ENCODE measurements around the gene CREBZF. TPM values are rescaled to one million over a fixed set of nuclear protein-coding genes. Genes with fewer than 3 reads are reported as not detected.

The CREBZF gene
- polyA plus RNA-seq, 1 donor from 2014 or later = 264 TPM

DNA sequence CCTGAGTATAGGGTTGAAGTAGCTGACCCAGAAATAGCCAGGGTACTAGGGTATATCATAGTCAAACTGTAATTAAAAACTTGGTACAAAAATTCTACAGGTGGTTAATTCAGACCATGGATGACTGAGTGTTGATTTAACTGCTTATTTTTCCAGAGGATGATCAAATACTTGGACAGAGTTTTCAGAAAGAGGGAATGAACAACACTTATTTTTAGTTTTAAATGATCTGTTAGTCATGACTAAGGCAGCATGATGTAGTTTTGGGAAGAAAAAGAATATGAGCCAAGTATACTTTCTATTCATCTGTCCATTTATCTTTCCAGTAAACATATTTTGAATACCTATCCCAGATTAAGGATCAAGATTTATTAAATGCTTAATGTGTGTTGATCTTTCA is 40.9 kb upstream of the CREBZF start:
- no peak overlapping the region for H3K9ac ChIP-seq (ENCODE audit: low read length)
- no peak overlapping the region for H3K27ac ChIP-seq (ENCODE audit: low read length)

DNA sequence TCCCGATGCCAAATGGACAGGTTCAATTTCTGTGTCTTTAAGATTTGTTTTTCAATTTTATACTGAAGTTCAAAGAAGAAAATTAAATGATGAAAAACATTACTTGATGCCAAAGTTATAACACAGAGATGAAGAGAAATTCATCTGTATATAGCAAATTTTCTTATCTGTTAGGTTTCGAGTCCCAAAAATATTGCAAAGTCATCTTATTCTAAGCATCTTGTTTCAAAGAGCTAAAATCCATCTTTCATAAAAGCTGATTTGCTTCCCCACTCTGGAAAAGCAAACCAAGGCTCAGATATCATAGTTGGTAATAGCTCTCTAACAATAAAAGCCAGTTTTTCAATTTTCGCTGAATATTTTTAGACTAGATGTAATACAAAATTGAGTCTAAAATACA is 40.0 kb upstream of the CREBZF start:
- H3K9me3 ChIP-seq (ENCODE audit: low read length) = no peaks in the 10 kb centered on the region
- H3K27ac ChIP-seq (ENCODE audit: low read length) = no peak overlapping the region
- no peak overlapping the region for H2AFZ ChIP-seq (ENCODE audit: low read depth, low read length)
- TF ChIP-seq, protein P1, sequence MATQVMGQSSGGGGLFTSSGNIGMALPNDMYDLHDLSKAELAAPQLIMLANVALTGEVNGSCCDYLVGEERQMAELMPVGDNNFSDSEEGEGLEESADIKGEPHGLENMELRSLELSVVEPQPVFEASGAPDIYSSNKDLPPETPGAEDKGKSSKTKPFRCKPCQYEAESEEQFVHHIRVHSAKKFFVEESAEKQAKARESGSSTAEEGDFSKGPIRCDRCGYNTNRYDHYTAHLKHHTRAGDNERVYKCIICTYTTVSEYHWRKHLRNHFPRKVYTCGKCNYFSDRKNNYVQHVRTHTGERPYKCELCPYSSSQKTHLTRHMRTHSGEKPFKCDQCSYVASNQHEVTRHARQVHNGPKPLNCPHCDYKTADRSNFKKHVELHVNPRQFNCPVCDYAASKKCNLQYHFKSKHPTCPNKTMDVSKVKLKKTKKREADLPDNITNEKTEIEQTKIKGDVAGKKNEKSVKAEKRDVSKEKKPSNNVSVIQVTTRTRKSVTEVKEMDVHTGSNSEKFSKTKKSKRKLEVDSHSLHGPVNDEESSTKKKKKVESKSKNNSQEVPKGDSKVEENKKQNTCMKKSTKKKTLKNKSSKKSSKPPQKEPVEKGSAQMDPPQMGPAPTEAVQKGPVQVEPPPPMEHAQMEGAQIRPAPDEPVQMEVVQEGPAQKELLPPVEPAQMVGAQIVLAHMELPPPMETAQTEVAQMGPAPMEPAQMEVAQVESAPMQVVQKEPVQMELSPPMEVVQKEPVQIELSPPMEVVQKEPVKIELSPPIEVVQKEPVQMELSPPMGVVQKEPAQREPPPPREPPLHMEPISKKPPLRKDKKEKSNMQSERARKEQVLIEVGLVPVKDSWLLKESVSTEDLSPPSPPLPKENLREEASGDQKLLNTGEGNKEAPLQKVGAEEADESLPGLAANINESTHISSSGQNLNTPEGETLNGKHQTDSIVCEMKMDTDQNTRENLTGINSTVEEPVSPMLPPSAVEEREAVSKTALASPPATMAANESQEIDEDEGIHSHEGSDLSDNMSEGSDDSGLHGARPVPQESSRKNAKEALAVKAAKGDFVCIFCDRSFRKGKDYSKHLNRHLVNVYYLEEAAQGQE (IDR thresholded peaks at IDR 0.05; ENCODE audit: borderline replicate concordance) = no peak
- TF ChIP-seq SMC3 (conservative IDR thresholded peaks at IDR 0.05; ENCODE audit: poor library complexity) (no peak), RAD21 (conservative IDR thresholded peaks at IDR 0.05) (no peak), POLR2AphosphoS5 (IDR thresholded peaks at IDR 0.05) (no peak), MXI1 (conservative IDR thresholded peaks at IDR 0.05; ENCODE audit: poor library complexity, severe bottlenecking) (no peak), TAF1 (IDR thresholded peaks at IDR 0.05; ENCODE audit: low read depth) (no peak), EZH2 (IDR thresholded peaks at IDR 0.05; ENCODE audit: borderline replicate concordance, insufficient read depth, low read length, poor library complexity, severe bottlenecking) (no peak), EP300 (conservative IDR thresholded peaks at IDR 0.05; ENCODE audit: poor library complexity, severe bottlenecking) (no peak)
- TF ChIP-seq, protein P2, sequence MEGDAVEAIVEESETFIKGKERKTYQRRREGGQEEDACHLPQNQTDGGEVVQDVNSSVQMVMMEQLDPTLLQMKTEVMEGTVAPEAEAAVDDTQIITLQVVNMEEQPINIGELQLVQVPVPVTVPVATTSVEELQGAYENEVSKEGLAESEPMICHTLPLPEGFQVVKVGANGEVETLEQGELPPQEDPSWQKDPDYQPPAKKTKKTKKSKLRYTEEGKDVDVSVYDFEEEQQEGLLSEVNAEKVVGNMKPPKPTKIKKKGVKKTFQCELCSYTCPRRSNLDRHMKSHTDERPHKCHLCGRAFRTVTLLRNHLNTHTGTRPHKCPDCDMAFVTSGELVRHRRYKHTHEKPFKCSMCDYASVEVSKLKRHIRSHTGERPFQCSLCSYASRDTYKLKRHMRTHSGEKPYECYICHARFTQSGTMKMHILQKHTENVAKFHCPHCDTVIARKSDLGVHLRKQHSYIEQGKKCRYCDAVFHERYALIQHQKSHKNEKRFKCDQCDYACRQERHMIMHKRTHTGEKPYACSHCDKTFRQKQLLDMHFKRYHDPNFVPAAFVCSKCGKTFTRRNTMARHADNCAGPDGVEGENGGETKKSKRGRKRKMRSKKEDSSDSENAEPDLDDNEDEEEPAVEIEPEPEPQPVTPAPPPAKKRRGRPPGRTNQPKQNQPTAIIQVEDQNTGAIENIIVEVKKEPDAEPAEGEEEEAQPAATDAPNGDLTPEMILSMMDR (IDR thresholded peaks at IDR 0.05; ENCODE audit: poor library complexity, severe bottlenecking) = no peak
- H3K79me2 ChIP-seq (replicated peaks; ENCODE audit: insufficient read depth, low read length) = no peaks in the 10 kb centered on the region
- no peaks in the 10 kb centered on the region for H3K27me3 ChIP-seq (ENCODE audit: insufficient read depth, low read depth, low read length)
- H3F3A ChIP-seq (ENCODE audit: insufficient read depth, low read length, poor library complexity, severe bottlenecking) = no peaks in the 10 kb centered on the region
- no peaks in the 10 kb centered on the region for H4K20me1 ChIP-seq (ENCODE audit: insufficient read depth)
- no peak overlapping the region for H3K9ac ChIP-seq (ENCODE audit: low read length)
- no peak overlapping the region for H3K4me3 ChIP-seq (ENCODE audit: low read length)
- H3K4me2 ChIP-seq (ENCODE audit: low read length) = no peak overlapping the region
- no peaks in the 10 kb centered on the region for H3K36me3 ChIP-seq (ENCODE audit: insufficient read depth, low read length)
- H3K9me2 ChIP-seq (ENCODE audit: insufficient read depth, low read length) = no peaks in the 10 kb centered on the region

More for the DNA sequence above, 40.9 kb upstream of the CREBZF start:
- Histone ChIP-seq H3K79me2 (replicated peaks; ENCODE audit: insufficient read depth, low read length) (no peaks in the 10 kb centered on the region), H3K27me3 (ENCODE audit: insufficient read depth, low read depth, low read length) (no peaks in the 10 kb centered on the region), H3K9me2 (ENCODE audit: insufficient read depth, low read length) (no peaks in the 10 kb centered on the region), H3K4me3 (ENCODE audit: low read length) (no peak overlapping the region), H3K9me3 (ENCODE audit: low read length) (no peaks in the 10 kb centered on the region), H3F3A (ENCODE audit: insufficient read depth, low read length, poor library complexity, severe bottlenecking) (no peaks in the 10 kb centered on the region), H2AFZ (ENCODE audit: low read depth, low read length) (no peak overlapping the region), H3K4me2 (ENCODE audit: low read length) (no peak overlapping the region), H3K36me3 (ENCODE audit: insufficient read depth, low read length) (no peaks in the 10 kb centered on the region), H4K20me1 (ENCODE audit: insufficient read depth) (no peaks in the 10 kb centered on the region)
- TF ChIP-seq MXI1 (conservative IDR thresholded peaks at IDR 0.05; ENCODE audit: poor library complexity, severe bottlenecking) (no peak), TAF1 (IDR thresholded peaks at IDR 0.05; ENCODE audit: low read depth) (no peak), POLR2AphosphoS5 (IDR thresholded peaks at IDR 0.05) (no peak), SMC3 (conservative IDR thresholded peaks at IDR 0.05; ENCODE audit: poor library complexity) (no peak), RAD21 (conservative IDR thresholded peaks at IDR 0.05) (no peak), EZH2 (IDR thresholded peaks at IDR 0.05; ENCODE audit: borderline replicate concordance, insufficient read depth, low read length, poor library complexity, severe bottlenecking) (no peak), EP300 (conservative IDR thresholded peaks at IDR 0.05; ENCODE audit: poor library complexity, severe bottlenecking) (no peak)
- TF ChIP-seq, protein P1 (IDR thresholded peaks at IDR 0.05; ENCODE audit: borderline replicate concordance) = no peak
- TF ChIP-seq, protein P2 (IDR thresholded peaks at IDR 0.05; ENCODE audit: poor library complexity, severe bottlenecking) = no peak

Measured in neural cell (in vitro differentiated cells).